ENCODE measurements around the gene PAPOLA. TPM values are rescaled to one million over a fixed set of nuclear protein-coding genes. Genes with fewer than 3 reads are reported as not detected.

The PAPOLA gene
- total RNA-seq, 1 donor from 2014 or later: 255 TPM

GRCh38 chr14:96554315-96554910, 52.2 kb downstream of the PAPOLA start:
- H3K4me3 Mint-ChIP-seq: no peak overlapping the region
- H3K36me3 Mint-ChIP-seq (ENCODE audit: low read depth): peaks cover 69% of the 10 kb centered on the region
- H3K4me1 Mint-ChIP-seq: no peaks in the 10 kb centered on the region
- no peaks in the 10 kb centered on the region for H3K9me3 Mint-ChIP-seq
- H3K27ac Mint-ChIP-seq: no peak overlapping the region
- ChIA-PET POLR2A (no interaction called here), CTCF (no interaction called here)
- intact Hi-C loops (cut with micrococcal nuclease): no loop called here
- no peak for ATAC-seq (ENCODE audit: low read depth)
- H3K27me3 Mint-ChIP-seq: no peaks in the 10 kb centered on the region
- no peak for DNase-seq
- TF ChIP-seq, protein P1, sequence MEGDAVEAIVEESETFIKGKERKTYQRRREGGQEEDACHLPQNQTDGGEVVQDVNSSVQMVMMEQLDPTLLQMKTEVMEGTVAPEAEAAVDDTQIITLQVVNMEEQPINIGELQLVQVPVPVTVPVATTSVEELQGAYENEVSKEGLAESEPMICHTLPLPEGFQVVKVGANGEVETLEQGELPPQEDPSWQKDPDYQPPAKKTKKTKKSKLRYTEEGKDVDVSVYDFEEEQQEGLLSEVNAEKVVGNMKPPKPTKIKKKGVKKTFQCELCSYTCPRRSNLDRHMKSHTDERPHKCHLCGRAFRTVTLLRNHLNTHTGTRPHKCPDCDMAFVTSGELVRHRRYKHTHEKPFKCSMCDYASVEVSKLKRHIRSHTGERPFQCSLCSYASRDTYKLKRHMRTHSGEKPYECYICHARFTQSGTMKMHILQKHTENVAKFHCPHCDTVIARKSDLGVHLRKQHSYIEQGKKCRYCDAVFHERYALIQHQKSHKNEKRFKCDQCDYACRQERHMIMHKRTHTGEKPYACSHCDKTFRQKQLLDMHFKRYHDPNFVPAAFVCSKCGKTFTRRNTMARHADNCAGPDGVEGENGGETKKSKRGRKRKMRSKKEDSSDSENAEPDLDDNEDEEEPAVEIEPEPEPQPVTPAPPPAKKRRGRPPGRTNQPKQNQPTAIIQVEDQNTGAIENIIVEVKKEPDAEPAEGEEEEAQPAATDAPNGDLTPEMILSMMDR (IDR thresholded peaks at IDR 0.05): no peak

- Mint-ChIP-seq H3K36me3 (ENCODE audit: low read depth) (peaks cover 68% of the 10 kb centered on the region), H3K27me3 (no peaks in the 10 kb centered on the region), H3K4me1 (no peaks in the 10 kb centered on the region), H3K9me3 (no peaks in the 10 kb centered on the region), H3K27ac (no peak overlapping the region), H3K4me3 (no peak overlapping the region)
- DNase-seq: no peak
- ChIA-PET CTCF (no interaction called here), POLR2A (no interaction called here)
- TF ChIP-seq, protein P1 (IDR thresholded peaks at IDR 0.05): no peak
- ATAC-seq (ENCODE audit: low read depth): no peak
- intact Hi-C loops (cut with micrococcal nuclease): no loop called here
Observed at GRCh38 chr14:96559571-96559970, 57.4 kb downstream of the PAPOLA start.

DNA sequence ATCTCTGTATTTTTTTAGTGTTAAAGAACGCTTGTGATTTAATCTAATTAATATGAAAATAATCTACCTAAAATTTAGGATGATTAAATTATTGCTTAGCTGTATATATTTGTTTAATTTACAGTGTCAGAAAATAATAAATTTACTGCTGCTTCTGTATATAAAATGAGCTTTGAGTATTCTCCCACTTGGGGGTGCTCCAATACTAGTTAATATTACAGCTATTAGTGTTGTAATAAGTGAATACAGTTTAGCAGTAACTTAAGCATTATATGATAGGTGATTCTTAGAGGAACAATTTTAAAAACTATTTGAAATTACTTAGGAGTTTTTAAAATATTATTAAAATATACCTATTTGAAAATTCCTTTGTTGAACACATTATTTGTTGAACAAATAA, 62.2 kb downstream of the PAPOLA start:
- Mint-ChIP-seq H3K9me3 (no peaks in the 10 kb centered on the region), H3K27me3 (no peaks in the 10 kb centered on the region), H3K36me3 (ENCODE audit: low read depth) (peaks cover 70% of the 10 kb centered on the region), H3K27ac (no peak overlapping the region), H3K4me1 (peaks cover 3% of the 10 kb centered on the region), H3K4me3 (no peak overlapping the region)
- TF ChIP-seq, protein P1 (IDR thresholded peaks at IDR 0.05): no peak
- POLR2A ChIA-PET: no interaction called here
- ATAC-seq (ENCODE audit: low read depth) (no peak), DNase-seq (no peak)
- CTCF ChIA-PET: interaction anchor here (5.1 kb wide), 1 partner anchor 177 kb away, joined by 27 read pairs; no protein-coding TSS in a partner anchor
- intact Hi-C loops (cut with micrococcal nuclease): loop anchor here (5.0 kb wide), 1 partner anchor 37 kb away; no protein-coding TSS in a partner anchor

DNA sequence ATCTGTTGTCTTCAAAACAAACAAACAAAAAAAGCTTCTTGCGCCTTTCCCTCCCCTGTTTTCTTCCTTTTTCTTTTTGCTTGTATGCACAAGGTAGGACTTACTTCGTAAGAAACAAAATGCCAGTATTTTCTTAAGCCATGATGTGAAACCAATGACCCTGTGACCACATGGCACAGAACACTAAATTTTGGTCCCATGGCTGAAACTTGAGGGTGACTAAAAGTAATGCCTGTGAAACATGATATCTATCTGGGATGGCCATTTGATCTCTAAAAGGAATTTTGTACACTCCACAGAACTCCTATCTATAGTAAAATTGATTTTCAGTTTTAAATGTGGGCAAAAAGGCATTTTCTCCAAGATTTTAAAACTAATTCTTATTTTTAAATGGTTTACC, 63.6 kb downstream of the PAPOLA start:
- H3K27me3 Mint-ChIP-seq: no peaks in the 10 kb centered on the region
- ChIA-PET POLR2A (interaction anchor here (1.1 kb wide), 1 partner anchor 11 kb away, joined by 3 read pairs; no protein-coding TSS in a partner anchor), CTCF (interaction anchor here (1.6 to 5.1 kb wide), 3 partner anchors 13 to 287 kb away, joined by 6 to 27 read pairs (median 8); no protein-coding TSS in a partner anchor)
- no peaks in the 10 kb centered on the region for H3K9me3 Mint-ChIP-seq
- ATAC-seq (ENCODE audit: low read depth): no peak
- H3K27ac Mint-ChIP-seq: no peak overlapping the region
- H3K4me3 Mint-ChIP-seq: no peak overlapping the region
- TF ChIP-seq, protein P1 (IDR thresholded peaks at IDR 0.05): no peak
- peaks cover 66% of the 10 kb centered on the region for H3K36me3 Mint-ChIP-seq (ENCODE audit: low read depth)
- no peak for DNase-seq
- peaks cover 3% of the 10 kb centered on the region for H3K4me1 Mint-ChIP-seq
- intact Hi-C loops (cut with micrococcal nuclease): no loop called here

DNA sequence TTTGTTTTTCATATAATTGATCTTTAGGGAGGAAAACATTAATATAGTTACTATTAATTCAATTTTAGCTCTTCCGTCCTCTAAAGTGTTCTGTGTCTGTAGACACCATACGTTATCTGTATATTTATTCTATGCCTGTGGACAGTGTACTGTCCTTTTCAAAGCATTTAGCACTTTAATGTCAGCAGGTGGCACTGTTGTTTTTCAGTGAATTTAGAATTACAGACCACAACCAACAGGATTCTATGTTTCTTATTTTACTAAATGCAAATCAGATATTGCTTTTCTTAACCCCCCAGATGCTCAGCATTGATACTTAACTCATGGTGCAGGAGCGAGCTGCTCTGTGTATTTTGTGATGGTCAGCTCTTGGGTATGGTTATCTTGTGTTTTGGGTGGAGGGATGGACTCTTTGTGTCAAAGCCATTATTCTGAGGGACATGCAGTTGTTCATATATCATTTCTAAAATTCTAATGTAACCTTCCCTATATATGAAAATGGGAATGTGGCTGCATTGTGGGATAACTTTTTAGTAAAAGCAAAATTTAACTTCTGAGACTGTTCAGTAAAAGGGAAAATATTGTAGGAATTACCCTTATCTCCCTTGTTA, 65.2 kb downstream of the PAPOLA start:
- Mint-ChIP-seq H3K27me3 (no peaks in the 10 kb centered on the region), H3K4me1 (peaks cover 3% of the 10 kb centered on the region), H3K27ac (no peak overlapping the region), H3K9me3 (no peaks in the 10 kb centered on the region), H3K4me3 (no peak overlapping the region), H3K36me3 (ENCODE audit: low read depth) (peaks cover 62% of the 10 kb centered on the region)
- TF ChIP-seq, protein P1 (IDR thresholded peaks at IDR 0.05): no peak
- ChIA-PET CTCF (interaction anchor here (0.8 to 5.1 kb wide), 8 partner anchors 9 to 285 kb away, joined by 3 to 27 read pairs (median 6); no protein-coding TSS in a partner anchor), POLR2A (no interaction called here)
- DNase-seq (no peak), ATAC-seq (ENCODE audit: low read depth) (peak; percentile 42)
- intact Hi-C loops (cut with micrococcal nuclease): loop anchor here (1.0 kb wide), 1 partner anchor 174 kb away; no protein-coding TSS in a partner anchor
